Transverse colon (tissue), 4 donors: Measurements from ENCODE around the gene GABRD. TPM values are rescaled to one million over a fixed set of nuclear protein-coding genes. Genes with fewer than 3 reads are reported as not detected.

Experiments
- DNase-seq: peaks from one replicate; pipeline ENCODE4 v3.0.0-alpha.2; 2019
- H3K27ac ChIP-seq, 4 donors: fragments of 200-600 bp; sonication (generic); 2 replicates each; pipeline ENCODE4 v1.5.1; 2016 to 2018; ENCODE audit warnings: inconsistent platforms in 4 of 4
- H3K27me3 ChIP-seq: fragments of 200-600 bp; sonication (generic); 2 replicates; pipeline ENCODE4 v1.5.1; 2017; ENCODE audit warnings: inconsistent platforms
- H3K36me3 ChIP-seq, 4 donors: fragments of 200-600 bp; sonication (generic); 2 replicates each; pipeline ENCODE4 v1.5.1; 2017 to 2019; ENCODE audit warnings: inconsistent platforms in 4 of 4
- H3K4me1 ChIP-seq, 4 donors: fragments of 200-600 bp; sonication (generic); 2 replicates each; pipeline ENCODE4 v1.5.1; 2017 to 2020; ENCODE audit warnings: inconsistent platforms in 4 of 4
- H3K4me3 ChIP-seq, 4 donors: fragments of 200-600 bp; sonication (generic); 1 replicate in 1 of 4; 2 replicates in 3 of 4; pipeline versions ENCODE4 v1.5.1 to v1.6.1; 2017 to 2019; ENCODE audit warnings: inconsistent platforms in 4 of 4
- H3K9me3 ChIP-seq, 2 donors: fragments of 200-600 bp; sonication (generic); 2 replicates each; pipeline ENCODE4 v1.5.1; 2017 to 2019; ENCODE audit warnings: inconsistent platforms in 2 of 2
- CTCF ChIP-seq, 5 experiments: fragments of 200-600 bp in 3 of 5; fragments of 450-650 bp in 2 of 5; sonication (generic) in 3 of 5; IDR thresholded peaks; 1 replicate in 2 of 5; 2 replicates in 3 of 5; pipeline ENCODE4 v1.5.1; 2016 to 2017; ENCODE audit warnings: antibody characterized with exemption in 5 of 5, inconsistent platforms in 3 of 5, mild to moderate bottlenecking in 2 of 5, moderate library complexity in 1 of 5
- EP300 ChIP-seq: sonication (generic); formaldehyde crosslinking; IDR thresholded peaks from one replicate; pipeline ENCODE4 v1.6.1; 2017; ENCODE audit warnings: antibody characterized with exemption, low read depth
- POLR2A ChIP-seq: fragments of 450-650 bp; IDR thresholded peaks from one replicate; pipeline ENCODE4 v1.6.1; 2016; ENCODE audit warnings: antibody characterized with exemption, mild to moderate bottlenecking, moderate library complexity
- POLR2AphosphoS5 ChIP-seq, 3 donors: sonication (generic); formaldehyde crosslinking; IDR thresholded peaks; one replicate each; pipeline ENCODE4 v1.6.1; 2016; ENCODE audit warnings: antibody characterized with exemption in 3 of 3
- WGBS, 2 donors: methylation state at CpG; one replicate each; pipeline ENCODE4 v1.1.5; 2018; ENCODE audit warnings: low coverage in 1 of 2; 5-methylcytosine and 5-hydroxymethylcytosine counted together
- in situ Hi-C, 4 donors: fragments of 200-750 bp; cut with MboI; loops; one replicate each; pipeline versions ENCODE4 v1.15.0 to v1.15.1; 2017; ENCODE audit warnings: low sequenced_read_pairs in 3 of 4, low pct_ligation_motif_present in 1 of 4, low pct_unique_long_range_greater_than_20kb in 1 of 4
- intact Hi-C: fragments of 100-400 bp; cut with DNase I; formaldehyde crosslinking; loops from one replicate; pipeline ENCODE4 v1.15.1; 2023; ENCODE audit warnings: low total_unique reads
- total RNA-seq, 4 donors: library from RNA; depleted of rRNA; stranded (reverse); fragments of >200 nt; gene quantifications; one replicate each; pipeline ENCODE4 v1.1.0, GENCODE V29; 2016

Gene GABRD
- total RNA-seq, 4 donors from 2014 or later: not detected

- no peak for DNase-seq
- intact Hi-C loops: no loop called here
- 80% methylated on average over 15 of the region's 15 CpGs; no CpG with 5 or more reads in 1 of the 2 donors for WGBS, 2 donors
- H3K9me3 ChIP-seq: no peaks in the 10 kb centered on the region
- H3K36me3 ChIP-seq: no peaks in the 10 kb centered on the region
- H3K27me3 ChIP-seq: peaks cover 3% of the 10 kb centered on the region
- in situ Hi-C loops: loop anchor here in 3 of 4 donors (10.0 kb wide), 2 partner anchors 77 to 87 kb away; no protein-coding TSS in a partner anchor
- TF ChIP-seq POLR2A (no peak), POLR2AphosphoS5 (IDR thresholded peaks at IDR 0.05) (no peak), CTCF (IDR thresholded peaks at IDR 0.05) (no peak), EP300 (no peak)
- H3K27ac ChIP-seq: no peak overlapping the region
- H3K4me1 ChIP-seq: peaks cover 5 to 22% (median 19%) of the 10 kb centered on the region in 4 donors
- H3K4me3 ChIP-seq: no peak overlapping the region
These were observed 22.2 kb downstream of the GABRD start for GRCh38 chr1:2041305-2041704.

- Histone ChIP-seq H3K9me3 (no peaks in the 10 kb centered on the region), H3K4me1 (peaks cover 5 to 27% (median 22%) of the 10 kb centered on the region in 4 donors), H3K27me3 (peaks cover 9% of the 10 kb centered on the region), H3K27ac (no peak overlapping the region), H3K4me3 (no peak overlapping the region), H3K36me3 (no peaks in the 10 kb centered on the region)
- in situ Hi-C loops (loop anchor here in 3 of 4 donors (10.0 kb wide), 2 partner anchors 77 to 87 kb away; no protein-coding TSS in a partner anchor), intact Hi-C loops (no loop called here)
- 87% methylated on average over 4 of the region's 4 CpGs; no CpG with 5 or more reads in 1 of the 2 donors for WGBS, 2 donors
- no peak for TF ChIP-seq POLR2A
- no peak for TF ChIP-seq EP300
- TF ChIP-seq POLR2AphosphoS5 (IDR thresholded peaks at IDR 0.05): no peak
- TF ChIP-seq CTCF (IDR thresholded peaks at IDR 0.05): no peak
- DNase-seq: no peak
These were observed 22.7 kb downstream of the GABRD start for GRCh38 chr1:2041887-2042286.

GRCh38 chr1:2042830-2043773 lies 24.0 kb downstream of the GABRD start:
- H3K27me3 ChIP-seq: peaks cover 15% of the 10 kb centered on the region
- WGBS, 2 donors: 53% methylated on average over 37 of the region's 41 CpGs; no CpG with 5 or more reads in 1 of the 2 donors
- TF ChIP-seq POLR2AphosphoS5 (IDR thresholded peaks at IDR 0.05) (no peak), POLR2A (no peak), CTCF (IDR thresholded peaks at IDR 0.05) (no peak), EP300 (no peak)
- DNase-seq: peak; percentile 57
- H3K4me3 ChIP-seq: no peak overlapping the region
- H3K9me3 ChIP-seq: no peaks in the 10 kb centered on the region
- peaks cover 18 to 39% (median 35%) of the 10 kb centered on the region in 4 donors for H3K4me1 ChIP-seq
- no peak overlapping the region for H3K27ac ChIP-seq
- intact Hi-C loops: no loop called here
- H3K36me3 ChIP-seq: no peaks in the 10 kb centered on the region
- in situ Hi-C loops: loop anchor here in 3 of 4 donors (10.0 kb wide), 2 partner anchors 78 to 88 kb away; no protein-coding TSS in a partner anchor

- H3K27me3 ChIP-seq: peaks cover 20% of the 10 kb centered on the region
- no peak for DNase-seq
- H3K36me3 ChIP-seq: no peaks in the 10 kb centered on the region
- H3K27ac ChIP-seq: no peak overlapping the region
- no peak overlapping the region for H3K4me3 ChIP-seq
- intact Hi-C loops: no loop called here
- no peak for TF ChIP-seq EP300
- TF ChIP-seq CTCF (IDR thresholded peaks at IDR 0.05): no peak
- no peak for TF ChIP-seq POLR2A
- no peak for TF ChIP-seq POLR2AphosphoS5 (IDR thresholded peaks at IDR 0.05)
- no peaks in the 10 kb centered on the region for H3K9me3 ChIP-seq
- in situ Hi-C loops: loop anchor here in 3 of 4 donors (10.0 kb wide), 2 partner anchors 79 to 89 kb away; no protein-coding TSS in a partner anchor
- 78 to 80% methylated on average over 1 to 4 of the region's 4 CpGs for WGBS, 2 donors
- H3K4me1 ChIP-seq: peaks cover 19 to 46% (median 42%) of the 10 kb centered on the region in 4 donors
These were observed 24.7 kb downstream of the GABRD start for GRCh38 chr1:2043886-2044285.
